GM18505 (cell line): Measurements from ENCODE around the gene OR5K4.
"Not testable (repeated sequence)": the region's sequence is repeated elsewhere in the genome, so short reads cannot be mapped to it uniquely, and the experiment has no call there.

Experiments
- ATAC-seq: cut with Tn5 transposase; IDR thresholded peaks from one replicate; pipeline ENCODE4 v1.9.1; 2021; ENCODE audit not compliant: unreplicated experiment
- POLR2A ChIP-seq: IDR thresholded peaks from 4 replicates; pipeline ENCODE4 v1.6.1; 2011; ENCODE audit warnings: borderline replicate concordance; ENCODE audit not compliant: insufficient read depth, insufficient read length; ENCODE audit errors: extremely low read depth

The OR5K4 gene

GRCh38 chr3:98343647-98344507, 9.8 kb upstream of the OR5K4 start:
- no peak for TF ChIP-seq POLR2A
- no peak for ATAC-seq

DNA sequence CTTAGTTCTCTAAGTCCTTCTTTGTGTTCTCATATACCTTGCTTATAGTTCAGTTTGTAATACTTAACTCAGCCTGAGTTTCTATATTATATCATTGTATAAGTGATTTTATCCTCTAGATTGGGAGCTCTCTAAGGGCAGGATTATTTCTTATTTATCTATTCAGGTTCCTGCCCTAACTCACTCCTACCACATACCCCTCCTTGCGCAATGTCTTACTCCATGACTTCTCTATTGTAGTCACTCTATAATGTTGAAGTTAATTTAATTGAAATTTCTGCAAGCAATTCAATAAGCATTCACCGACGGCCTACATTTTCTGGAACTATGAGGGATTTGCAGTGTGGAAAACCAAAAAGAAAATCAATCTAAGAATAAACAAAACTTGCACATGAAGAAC, 3.6 kb upstream of the OR5K4 start:
- ATAC-seq = no peak
- no peak for TF ChIP-seq POLR2A

DNA sequence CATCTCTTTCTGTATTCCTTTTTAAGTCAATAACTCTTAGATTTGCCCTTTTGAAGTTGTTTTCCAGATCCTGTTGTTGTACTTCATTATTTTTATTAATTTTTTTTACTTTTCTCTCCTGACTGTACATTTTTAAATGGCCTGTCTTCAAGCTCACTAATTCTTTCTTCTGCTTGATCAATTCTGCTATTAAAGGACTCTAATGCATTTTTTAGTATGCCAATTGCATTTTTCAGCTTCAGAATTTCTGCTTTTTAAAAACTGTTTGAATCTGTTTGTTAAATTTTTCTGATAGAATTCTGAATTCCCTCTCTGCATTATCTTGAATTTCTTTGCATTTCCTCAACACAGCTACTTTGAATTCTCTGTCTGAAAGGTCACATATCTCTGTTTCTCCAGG, 5.6 kb downstream of the OR5K4 start:
- TF ChIP-seq POLR2A = no peak
- ATAC-seq = no peak

DNA sequence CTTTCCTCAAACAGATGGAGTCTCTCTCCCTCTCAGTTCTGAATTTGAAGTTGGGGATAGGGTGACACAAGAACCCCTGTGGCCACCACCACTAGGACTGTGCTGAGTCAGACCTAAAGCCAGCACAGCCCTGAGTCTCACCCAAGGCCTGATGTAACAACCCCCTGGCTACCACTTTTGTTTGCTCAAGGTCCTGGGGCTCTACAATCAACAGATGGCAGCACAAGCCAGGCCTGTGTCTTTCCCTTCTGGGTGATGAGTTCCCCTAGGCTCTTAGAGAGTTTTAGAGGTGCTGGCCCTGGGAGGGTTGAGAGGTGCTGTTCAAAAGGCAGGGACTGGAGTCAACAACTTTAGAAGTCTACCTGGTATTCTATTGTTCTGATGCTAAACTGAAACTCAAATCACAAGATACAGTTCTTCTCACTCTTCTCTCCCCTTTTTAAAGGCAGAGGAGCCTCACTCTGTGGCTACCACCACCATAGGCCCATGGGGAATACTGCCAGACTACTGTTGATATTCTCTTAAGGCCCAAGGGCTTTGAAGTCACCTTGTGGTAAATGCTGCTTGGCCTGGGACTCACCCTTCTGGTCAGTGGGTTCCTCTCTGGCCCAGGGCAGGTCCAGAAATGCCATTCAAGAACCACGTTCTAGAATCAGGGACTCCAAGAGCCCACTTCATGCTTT, 6.5 kb downstream of the OR5K4 start:
- ATAC-seq = peak; percentile 88
- no peak for TF ChIP-seq POLR2A

GRCh38 chr3:98360681-98361080, 7.0 kb downstream of the OR5K4 start:
- no peak for ATAC-seq
- TF ChIP-seq POLR2A = no peak

GRCh38 chr3:98361289-98361688, 7.6 kb downstream of the OR5K4 start:
- TF ChIP-seq POLR2A = no peak
- ATAC-seq = no peak

GRCh38 chr3:98367464-98368246, 14.0 kb downstream of the OR5K4 start:
- ATAC-seq = no peak
- no peak for TF ChIP-seq POLR2A

DNA sequence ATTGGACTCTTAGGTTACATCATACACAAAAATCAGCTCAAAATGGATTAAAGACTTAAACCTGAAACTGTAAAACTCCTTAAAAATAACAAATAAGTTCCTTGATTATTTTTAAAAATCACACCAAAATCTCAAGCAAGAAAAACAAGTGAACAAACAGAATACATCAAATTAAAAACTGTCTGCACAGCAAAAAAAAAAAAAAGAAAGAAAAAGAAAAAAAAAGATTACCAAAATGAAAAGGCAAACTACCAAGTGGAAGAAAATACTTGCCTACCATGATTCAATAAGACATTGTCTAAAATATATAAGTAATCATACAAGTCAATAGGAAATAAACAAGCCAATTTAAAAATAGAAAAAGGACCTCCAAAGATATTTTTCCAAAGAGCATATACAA, 17.5 kb downstream of the OR5K4 start:
- no peak for ATAC-seq
- TF ChIP-seq POLR2A = no peak

- ATAC-seq = no peak
- no peak for TF ChIP-seq POLR2A
Observed at GRCh38 chr3:98371853-98372252, 18.2 kb downstream of the OR5K4 start.

GRCh38 chr3:98372445-98372844, 18.8 kb downstream of the OR5K4 start:
- no peak for ATAC-seq
- no peak for TF ChIP-seq POLR2A

- no peak for TF ChIP-seq POLR2A
- ATAC-seq = no peak
Observed at GRCh38 chr3:98376631-98377030, 23.0 kb downstream of the OR5K4 start.

- ATAC-seq = no peak
- TF ChIP-seq POLR2A = no peak
Observed at GRCh38 chr3:98388147-98388546, 34.5 kb downstream of the OR5K4 start.

DNA sequence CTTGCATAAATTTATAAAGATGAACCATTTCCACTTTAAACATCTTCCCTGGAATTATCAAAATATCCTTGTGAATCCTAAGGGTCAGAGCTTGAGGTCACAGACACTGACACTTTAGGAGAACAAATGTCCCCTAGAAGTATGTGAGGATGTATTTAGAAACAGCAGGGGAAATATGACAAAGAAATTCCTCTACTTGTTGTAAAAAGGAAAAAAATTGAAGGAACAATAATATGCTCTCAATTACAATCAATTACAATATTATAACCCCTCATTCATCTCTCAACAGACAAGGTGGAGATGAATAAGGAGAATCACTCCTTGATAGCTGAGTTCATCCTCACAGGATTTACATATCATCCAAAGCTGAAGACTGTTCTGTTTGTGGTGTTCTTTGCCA, 36.7 kb downstream of the OR5K4 start, which contains the start of gene OR5K3:
Gene OR5K3 (plus strand): TSS at position 301 of the 400 bp plus-strand sequence. CDS start 0 bp downstream, at position 301.
- no peak for TF ChIP-seq POLR2A
- ATAC-seq = no peak

DNA sequence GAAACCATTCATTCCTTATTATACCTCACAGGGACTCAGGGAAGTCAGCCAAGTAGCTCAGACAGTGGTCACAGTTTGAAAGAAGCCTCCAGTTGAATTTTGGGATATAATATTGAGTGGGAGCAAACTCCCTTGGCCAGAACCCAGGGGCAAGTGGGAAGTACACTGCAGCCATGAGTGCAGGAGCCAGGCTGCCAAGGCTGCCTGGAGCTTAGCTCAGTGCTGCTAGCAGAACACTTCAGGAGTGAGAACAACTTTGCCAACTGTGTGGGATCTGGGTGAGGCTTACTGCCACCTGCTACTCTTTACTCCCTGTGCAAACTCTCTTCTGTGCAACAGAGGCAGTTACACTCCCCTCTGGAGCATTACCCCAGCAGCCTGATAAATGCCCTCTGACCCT, 41.4 kb downstream of the OR5K4 start:
- no peak for TF ChIP-seq POLR2A
- ATAC-seq = no peak

DNA sequence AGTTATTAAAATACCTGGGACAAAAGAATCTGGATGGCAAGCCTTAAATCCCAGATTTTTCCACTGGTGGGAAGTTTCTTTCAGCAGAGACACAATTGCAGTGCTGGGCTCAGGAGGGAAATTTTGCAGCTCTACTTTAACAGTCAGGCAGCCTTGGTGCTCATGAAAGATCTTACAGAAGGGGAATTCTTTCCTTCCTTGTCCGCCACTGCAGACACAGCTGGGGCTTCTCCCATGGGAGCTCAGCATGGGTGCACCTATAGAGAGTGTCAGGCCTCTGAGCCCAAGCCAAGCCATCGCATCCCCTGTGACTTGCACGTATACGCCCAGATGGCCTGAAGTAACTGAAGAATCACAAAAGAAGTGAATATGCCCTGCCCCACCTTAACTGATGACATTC, 42.8 kb downstream of the OR5K4 start:
- ATAC-seq = not testable (repeated sequence)
